Fibroblast of lung (primary cell): ENCODE data around the gene CCNJL. TPM values are rescaled to one million over a fixed set of nuclear protein-coding genes. Genes with fewer than 3 reads are reported as not detected.
"Not testable (repeated sequence)": the region's sequence is repeated elsewhere in the genome, so short reads cannot be mapped to it uniquely, and the experiment has no call there.

Experiments used
- DNase-seq, 2 donors: peaks; one replicate each; pipeline versions ENCODE4 v3.0.0 to v3.0.0-alpha.2; 2010; ENCODE audit warnings: low read depth in 2 of 2
- H2AFZ ChIP-seq: 2 replicates; pipeline ENCODE4 v1.5.1; 2012; ENCODE audit warnings: low read length, control low read depth, inconsistent platforms
- H3K27ac ChIP-seq: 2 replicates; pipeline ENCODE4 v1.5.1; 2011; ENCODE audit warnings: low read length, control low read depth; ENCODE audit not compliant: insufficient read depth
- H3K27me3 ChIP-seq: 2 replicates; pipeline ENCODE4 v1.5.1; 2011; ENCODE audit warnings: mild to moderate bottlenecking, low read length; ENCODE audit not compliant: control insufficient read depth, insufficient read depth
- H3K36me3 ChIP-seq: 2 replicates; pipeline ENCODE4 v1.5.1; 2011; ENCODE audit warnings: low read length; ENCODE audit not compliant: control insufficient read depth, insufficient read depth
- H3K4me1 ChIP-seq: 2 replicates; pipeline ENCODE4 v1.5.1; 2011; ENCODE audit warnings: low read length; ENCODE audit not compliant: control insufficient read depth, insufficient read depth; ENCODE audit errors: extremely low read depth
- H3K4me2 ChIP-seq: 2 replicates; pipeline ENCODE4 v1.5.1; 2011; ENCODE audit warnings: low read length, control low read depth; ENCODE audit not compliant: insufficient read depth; ENCODE audit errors: extremely low read depth
- H3K4me3 ChIP-seq, 4 experiments: fragments of 200-600 bp in 1 of 4; sonication (generic) in 1 of 4; replicated peaks in 1 of 4; 2 replicates each; pipeline ENCODE4 v1.5.1; 2011 to 2016; ENCODE audit warnings: low read length in 4 of 4, low read depth in 3 of 4, mild to moderate bottlenecking in 3 of 4, control low read depth in 2 of 4, inconsistent platforms in 1 of 4, mixed read lengths in 1 of 4; ENCODE audit not compliant: insufficient read depth in 1 of 4; ENCODE audit errors: control extremely low read depth in 1 of 4
- H3K79me2 ChIP-seq: 2 replicates; pipeline ENCODE4 v1.5.1; 2012; ENCODE audit warnings: mild to moderate bottlenecking, low read length, inconsistent platforms; ENCODE audit not compliant: control insufficient read depth, insufficient read depth
- H3K9ac ChIP-seq: 2 replicates; pipeline ENCODE4 v1.5.1; 2011; ENCODE audit warnings: mild to moderate bottlenecking, low read length, control low read depth; ENCODE audit not compliant: insufficient read depth
- H3K9me3 ChIP-seq: 2 replicates; pipeline ENCODE4 v1.5.1; 2012; ENCODE audit warnings: low read depth, low read length; ENCODE audit not compliant: control insufficient read depth, insufficient read depth
- H4K20me1 ChIP-seq: 2 replicates; pipeline ENCODE4 v1.5.1; 2011; ENCODE audit warnings: low read length; ENCODE audit not compliant: control insufficient read depth, insufficient read depth; ENCODE audit errors: extremely low read depth
- CTCF ChIP-seq, 2 donors: IDR thresholded peaks in 1 of 2; conservative IDR thresholded peaks in 1 of 2; 1 replicate in 1 of 2; 2 replicates in 1 of 2; pipeline ENCODE4 v1.5.1; 2011 to 2012; ENCODE audit warnings: low read length in 2 of 2, control low read depth in 1 of 2, inconsistent platforms in 1 of 2, low read depth in 1 of 2, mild to moderate bottlenecking in 1 of 2
- EZH2 ChIP-seq: IDR thresholded peaks from 2 replicates; pipeline ENCODE4 v1.5.1; 2012; ENCODE audit warnings: low read length, control low read depth, mild to moderate bottlenecking; ENCODE audit errors: missing control alignments
- polyA plus RNA-seq, 2 donors: library from polyadenylated mRNA; depleted of rRNA in 1 of 2; stranded (reverse) in 1 of 2; unstranded in 1 of 2; fragments of >200 nt; gene quantifications; 2 replicates each; pipeline ENCODE4 v1.2.1, GENCODE V29; 2011 to 2012; ENCODE audit warnings: missing spikeins in 1 of 2
- total RNA-seq: library from RNA; depleted of rRNA; stranded (reverse); fragments of >200 nt; gene quantifications from 2 replicates; pipeline ENCODE4 v1.2.1, GENCODE V29; 2014

Gene CCNJL
- total and polyA plus RNA-seq, 2 donors (not counting 1 experiment from before 2014, with no cell fraction given) = 0.73 TPM; not detected in 1

GRCh38 chr5:160250826-160251225 is 61.5 kb downstream of the CCNJL start:
- Histone ChIP-seq H3K4me3 (no peak overlapping the region), H3K27me3 (no peaks in the 10 kb centered on the region), H3K79me2 (no peaks in the 10 kb centered on the region), H3K27ac (no peak overlapping the region), H2AFZ (no peak overlapping the region), H3K4me2 (no peak overlapping the region), H4K20me1 (no peaks in the 10 kb centered on the region), H3K4me1 (no peaks in the 10 kb centered on the region), H3K9ac (no peak overlapping the region), H3K36me3 (no peaks in the 10 kb centered on the region), H3K9me3 (no peaks in the 10 kb centered on the region)
- no peak for TF ChIP-seq EZH2
- TF ChIP-seq CTCF (conservative IDR thresholded peaks at IDR 0.05 in 1 of 2, IDR thresholded peaks at IDR 0.05 in 1 of 2; ENCODE audit: low read depth in 1 of 2, low read length in 2 of 2) = no peak
- no peak for DNase-seq

- Histone ChIP-seq H3K36me3 (no peaks in the 10 kb centered on the region), H4K20me1 (no peaks in the 10 kb centered on the region), H3K9me3 (no peaks in the 10 kb centered on the region), H3K4me3 (no peak overlapping the region), H3K9ac (no peak overlapping the region), H3K27ac (no peak overlapping the region), H3K4me1 (no peaks in the 10 kb centered on the region), H3K4me2 (no peak overlapping the region), H2AFZ (no peak overlapping the region), H3K79me2 (no peaks in the 10 kb centered on the region), H3K27me3 (no peaks in the 10 kb centered on the region)
- TF ChIP-seq CTCF (conservative IDR thresholded peaks at IDR 0.05 in 1 of 2, IDR thresholded peaks at IDR 0.05 in 1 of 2; ENCODE audit: low read depth in 1 of 2, low read length in 2 of 2) (no peak), EZH2 (no peak)
- DNase-seq = no peak
These were observed 62.1 kb downstream of the CCNJL start for GRCh38 chr5:160250226-160250625.

GRCh38 chr5:160249570-160249969 is 62.8 kb downstream of the CCNJL start:
- not testable (repeated sequence) for H4K20me1 ChIP-seq, H3K4me1 ChIP-seq, H3K9ac ChIP-seq, H3K9me3 ChIP-seq, H2AFZ ChIP-seq, H3K4me2 ChIP-seq, DNase-seq, H3K79me2 ChIP-seq, H3K4me3 ChIP-seq, H3K27me3 ChIP-seq, H3K36me3 ChIP-seq, H3K27ac ChIP-seq
